GM10847 (cell line): Measurements from ENCODE around the gene PRADC1.

ENCODE experiments used
- POLR2A ChIP-seq: IDR thresholded peaks from 2 replicates; pipeline ENCODE4 v1.6.1; 2011; ENCODE audit not compliant: insufficient read length; ENCODE audit errors: extremely low read depth

The PRADC1 gene

GRCh38 chr2:73262108-73262651, 29.1 kb upstream of the PRADC1 start:
- TF ChIP-seq POLR2A = no peak

GRCh38 chr2:73260338-73260984, 27.4 kb upstream of the PRADC1 start:
- no peak for TF ChIP-seq POLR2A

- no peak for TF ChIP-seq POLR2A
Measured at GRCh38 chr2:73259704-73260337, 26.8 kb upstream of the PRADC1 start.

DNA sequence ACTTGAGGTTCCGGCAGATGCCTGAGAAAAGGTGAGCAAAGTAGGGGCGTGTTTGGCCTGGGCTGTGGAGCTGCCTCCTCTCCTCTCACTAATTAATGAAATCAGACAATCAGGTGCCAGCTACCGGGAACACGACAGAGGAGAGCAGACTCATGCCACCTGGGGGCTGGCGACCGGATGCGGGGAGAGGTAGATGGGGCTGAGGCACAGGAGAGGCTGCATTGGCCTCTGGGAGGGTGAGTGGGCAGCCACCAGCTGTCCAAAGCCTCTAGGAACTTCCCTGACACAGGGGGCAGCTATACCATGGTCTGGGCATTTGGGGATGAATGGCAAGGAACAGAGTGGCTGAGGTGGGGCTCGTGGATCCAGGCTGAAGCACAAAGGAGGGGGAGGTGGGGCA, 26.2 kb upstream of the PRADC1 start:
- TF ChIP-seq POLR2A = no peak

- TF ChIP-seq POLR2A = no peak
Measured at GRCh38 chr2:73258913-73259215, 25.8 kb upstream of the PRADC1 start.

DNA sequence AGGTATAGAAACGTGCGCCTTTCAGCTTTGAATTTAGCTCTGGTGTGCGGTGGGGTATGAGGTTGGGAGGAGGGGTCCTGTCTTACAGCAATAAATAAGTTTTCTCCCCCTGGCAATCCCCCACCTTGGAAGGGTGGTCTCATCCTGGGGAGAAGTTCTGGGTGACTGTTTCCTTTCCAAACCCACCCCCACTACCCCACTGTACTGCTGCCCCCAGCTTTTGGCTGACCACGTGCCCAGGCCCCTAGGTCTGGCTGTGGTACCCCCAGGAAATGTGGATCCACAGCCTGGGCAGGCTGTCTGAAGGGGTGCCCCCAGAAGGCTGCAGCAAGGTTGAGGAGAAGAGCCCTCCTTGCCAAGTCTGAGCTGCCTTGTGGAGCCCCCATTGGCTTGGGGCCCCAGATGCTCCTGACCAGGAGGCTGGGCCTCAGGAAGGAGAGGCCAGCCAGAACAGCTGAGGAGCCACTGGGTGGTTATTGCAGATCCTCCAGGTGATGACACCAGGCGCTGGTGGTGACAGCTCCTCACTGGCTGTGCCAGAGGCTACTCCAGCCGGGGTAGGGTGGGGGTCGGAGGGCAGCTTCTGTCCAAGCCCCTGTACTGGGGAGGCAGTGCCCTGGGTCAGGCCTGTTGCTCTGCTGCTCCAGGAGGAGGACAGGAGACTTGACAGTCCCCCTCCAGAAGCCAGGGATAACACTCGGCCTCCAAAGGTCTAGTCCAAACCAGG, 25.3 kb upstream of the PRADC1 start:
- no peak for TF ChIP-seq POLR2A

DNA sequence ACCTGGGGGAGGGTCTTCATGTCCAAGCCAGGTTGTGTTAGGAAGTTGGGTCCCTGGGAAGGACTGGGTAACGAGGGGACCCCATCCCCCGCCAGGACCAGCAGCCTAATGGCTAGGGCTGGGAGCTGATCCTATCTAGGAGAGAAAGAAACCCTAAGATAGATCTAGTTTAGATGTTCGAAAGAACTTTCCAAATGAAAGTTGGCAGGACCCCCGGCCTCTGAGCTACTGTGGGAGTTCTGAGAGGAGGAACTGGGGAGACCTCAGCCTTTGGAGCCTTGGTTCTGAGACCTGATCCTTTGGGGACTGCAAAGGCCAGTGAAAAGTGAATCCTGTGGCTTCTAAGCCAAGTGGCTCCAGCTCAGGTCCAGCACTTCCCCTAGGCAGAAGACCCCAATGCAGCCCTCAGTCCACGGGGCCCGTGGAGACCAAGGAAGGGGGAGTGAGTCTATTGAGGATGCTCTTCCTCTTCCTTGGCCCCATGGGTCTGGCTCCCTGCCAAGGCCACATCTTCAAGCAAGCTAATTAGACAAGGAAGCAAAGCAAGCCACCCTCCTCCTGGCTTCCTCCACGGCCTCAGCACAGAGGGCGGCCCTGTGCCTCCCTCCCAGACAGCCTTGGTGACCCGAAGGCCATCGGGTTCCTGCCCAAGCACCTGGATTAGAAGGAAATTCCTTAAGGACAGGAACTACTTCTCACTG, 24.5 kb upstream of the PRADC1 start:
- TF ChIP-seq POLR2A = no peak

GRCh38 chr2:73257021-73257420, 24.0 kb upstream of the PRADC1 start:
- TF ChIP-seq POLR2A = no peak

DNA sequence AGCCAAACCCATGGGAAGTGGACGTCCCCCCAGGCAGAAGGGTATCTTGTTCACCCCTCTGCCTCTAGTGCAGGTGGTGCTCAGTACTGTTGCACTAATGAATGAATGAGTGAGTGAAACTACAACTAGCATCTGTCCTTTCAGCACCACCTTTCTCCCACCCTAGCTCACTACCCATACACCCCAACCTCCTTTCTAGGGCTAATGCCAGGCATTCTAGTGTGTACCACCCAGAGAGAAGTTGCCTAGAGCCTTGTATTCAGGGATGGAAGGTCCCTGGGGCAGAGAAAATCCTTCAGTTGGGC, 23.5 kb upstream of the PRADC1 start:
- no peak for TF ChIP-seq POLR2A

- TF ChIP-seq POLR2A = no peak
Measured at GRCh38 chr2:73255907-73256617, 23.0 kb upstream of the PRADC1 start.

DNA sequence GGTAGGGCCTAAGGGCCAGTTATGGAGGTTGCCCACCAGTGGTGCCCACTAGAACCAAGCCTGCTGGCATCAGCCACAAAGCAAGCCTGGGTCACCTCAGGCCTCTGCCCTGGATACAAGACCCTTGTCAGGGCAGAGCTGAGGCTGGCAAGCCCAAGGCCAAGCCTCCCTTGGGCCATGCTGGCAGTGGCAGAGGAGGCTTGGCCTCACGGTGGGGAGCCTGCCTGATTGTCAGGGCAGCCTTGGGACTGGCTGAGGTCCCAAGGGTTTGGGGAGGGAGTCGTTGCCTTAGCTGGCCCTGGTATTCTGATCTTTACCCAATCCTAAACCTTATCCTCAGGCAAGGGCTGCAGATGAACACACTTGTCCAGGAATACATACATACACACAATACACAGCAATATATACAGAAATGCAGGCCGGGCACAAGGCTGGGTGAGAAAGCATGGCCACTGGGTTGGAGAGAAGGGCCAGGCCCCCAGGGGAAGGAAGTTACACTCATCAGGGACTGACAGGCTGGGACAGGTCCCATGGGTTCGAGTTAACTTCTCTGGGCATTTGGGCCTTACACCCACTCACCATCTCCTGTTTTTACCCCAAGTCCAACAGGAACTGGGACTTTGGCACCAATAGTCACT, 22.1 kb upstream of the PRADC1 start:
- no peak for TF ChIP-seq POLR2A

GRCh38 chr2:73254343-73255006, 21.4 kb upstream of the PRADC1 start:
- TF ChIP-seq POLR2A = no peak

- no peak for TF ChIP-seq POLR2A
Measured at GRCh38 chr2:73253901-73254300, 20.9 kb upstream of the PRADC1 start.

GRCh38 chr2:73253400-73253799, 20.4 kb upstream of the PRADC1 start:
- TF ChIP-seq POLR2A = no peak
